D721Med (cell line): ENCODE results near the gene C11orf65.
A peak's percentile ranks its signal among the peaks of the same experiment; 100 is the strongest.

ENCODE experiments used
- DNase-seq: peaks from one replicate; pipeline ENCODE4 v3.0.0; 2011; ENCODE audit warnings: low spot score; ENCODE audit not compliant: insufficient read length
- FAIRE-seq: peaks from 2 replicates; lab custom pipeline; 2011; peaks lifted over from hg19 to GRCh38; lab: Jason Lieb, UNC
- TF ChIP-seq, protein P1 (sequence below): IDR thresholded peaks from 2 replicates; pipeline ENCODE4 v1.5.1; 2012; ENCODE audit warnings: mild to moderate bottlenecking, control low read depth; ENCODE audit not compliant: insufficient read depth; ENCODE audit errors: missing control alignments

C11orf65 gene

DNA sequence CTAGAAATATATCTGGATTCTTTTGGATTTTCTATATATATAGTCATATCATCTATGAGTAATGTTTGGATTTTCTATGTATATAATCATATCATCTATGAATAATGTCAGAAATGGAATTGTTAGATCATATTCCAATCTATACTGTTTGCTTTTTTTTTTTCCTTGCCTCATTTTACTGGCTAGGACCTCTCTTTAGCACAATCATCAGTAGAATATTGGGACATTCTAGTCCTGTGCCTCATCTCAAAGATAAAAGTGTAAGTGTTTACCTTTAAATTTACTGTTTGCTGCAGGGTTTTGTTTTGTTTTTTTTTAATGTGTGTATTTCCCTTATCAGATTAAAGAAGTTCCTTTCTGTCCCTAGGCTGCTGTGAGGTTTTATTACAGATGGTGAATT lies 97.0 kb downstream of the C11orf65 start:
- TF ChIP-seq, protein P1, sequence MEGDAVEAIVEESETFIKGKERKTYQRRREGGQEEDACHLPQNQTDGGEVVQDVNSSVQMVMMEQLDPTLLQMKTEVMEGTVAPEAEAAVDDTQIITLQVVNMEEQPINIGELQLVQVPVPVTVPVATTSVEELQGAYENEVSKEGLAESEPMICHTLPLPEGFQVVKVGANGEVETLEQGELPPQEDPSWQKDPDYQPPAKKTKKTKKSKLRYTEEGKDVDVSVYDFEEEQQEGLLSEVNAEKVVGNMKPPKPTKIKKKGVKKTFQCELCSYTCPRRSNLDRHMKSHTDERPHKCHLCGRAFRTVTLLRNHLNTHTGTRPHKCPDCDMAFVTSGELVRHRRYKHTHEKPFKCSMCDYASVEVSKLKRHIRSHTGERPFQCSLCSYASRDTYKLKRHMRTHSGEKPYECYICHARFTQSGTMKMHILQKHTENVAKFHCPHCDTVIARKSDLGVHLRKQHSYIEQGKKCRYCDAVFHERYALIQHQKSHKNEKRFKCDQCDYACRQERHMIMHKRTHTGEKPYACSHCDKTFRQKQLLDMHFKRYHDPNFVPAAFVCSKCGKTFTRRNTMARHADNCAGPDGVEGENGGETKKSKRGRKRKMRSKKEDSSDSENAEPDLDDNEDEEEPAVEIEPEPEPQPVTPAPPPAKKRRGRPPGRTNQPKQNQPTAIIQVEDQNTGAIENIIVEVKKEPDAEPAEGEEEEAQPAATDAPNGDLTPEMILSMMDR = no peak
- no peak for FAIRE-seq
- no peak for DNase-seq

DNA sequence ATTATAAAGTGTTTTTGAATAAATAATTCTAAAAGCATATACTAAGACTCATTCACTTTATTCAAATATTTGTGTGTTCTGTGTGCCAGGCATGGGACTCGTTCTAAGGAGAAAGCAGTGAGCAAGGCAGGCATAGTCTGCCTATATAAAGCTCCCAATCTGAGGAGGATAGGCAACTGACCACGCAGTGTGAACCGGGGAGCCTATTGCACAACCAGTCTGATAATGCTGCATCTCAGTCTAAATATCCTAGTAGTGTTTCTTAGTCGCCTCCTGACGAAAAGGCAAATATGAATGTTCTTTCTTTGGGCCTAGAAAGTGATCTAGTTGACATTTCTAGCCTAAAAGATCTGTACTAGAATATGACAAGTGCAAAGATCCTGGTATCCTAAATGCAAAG lies 98.3 kb downstream of the C11orf65 start:
- DNase-seq = no peak

DNA sequence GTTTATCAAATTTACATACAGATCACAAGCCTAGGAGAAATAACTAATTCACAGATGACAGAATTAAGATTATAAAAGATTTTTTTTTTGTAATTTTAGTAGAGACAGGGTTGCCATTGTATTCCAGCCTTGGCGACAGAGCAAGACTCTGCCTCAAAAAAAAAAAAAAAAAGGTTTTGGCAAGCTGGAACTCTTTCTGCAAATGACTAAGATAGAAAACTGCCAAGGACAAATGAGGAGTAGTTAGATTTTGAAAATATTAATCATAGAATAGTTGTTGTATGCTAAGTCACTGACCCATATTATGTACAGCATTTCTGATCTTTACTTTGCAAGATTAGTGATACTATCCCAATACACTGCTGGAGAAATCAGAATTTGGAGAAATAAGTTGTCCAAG lies 99.2 kb downstream of the C11orf65 start:
- FAIRE-seq = no peak
- DNase-seq = no peak
- TF ChIP-seq, protein P1 = no peak

More for the DNA sequence above, 98.3 kb downstream of the C11orf65 start:
- no peak for FAIRE-seq
- TF ChIP-seq, protein P1 = no peak

DNA sequence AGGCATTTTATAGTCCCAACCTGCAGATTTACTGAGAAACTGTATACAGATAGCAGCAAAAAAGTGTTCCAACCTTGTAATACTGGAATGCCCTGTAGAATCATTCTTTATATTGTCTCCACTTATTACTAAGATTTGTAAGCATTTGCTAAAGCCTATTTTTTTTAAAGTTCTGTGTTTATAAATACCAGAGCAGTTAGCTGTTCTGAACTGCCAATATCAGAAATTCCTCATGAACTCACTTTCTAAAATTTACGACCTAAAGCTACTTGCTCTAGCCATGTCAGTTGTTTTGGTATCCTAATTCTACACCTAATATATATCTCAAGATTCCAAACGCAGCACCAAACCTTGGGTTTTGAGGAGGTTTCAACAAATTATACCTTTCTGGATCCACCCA lies 103.2 kb downstream of the C11orf65 start:
- TF ChIP-seq, protein P1 = no peak
- FAIRE-seq (no peak), DNase-seq (no peak)

DNA sequence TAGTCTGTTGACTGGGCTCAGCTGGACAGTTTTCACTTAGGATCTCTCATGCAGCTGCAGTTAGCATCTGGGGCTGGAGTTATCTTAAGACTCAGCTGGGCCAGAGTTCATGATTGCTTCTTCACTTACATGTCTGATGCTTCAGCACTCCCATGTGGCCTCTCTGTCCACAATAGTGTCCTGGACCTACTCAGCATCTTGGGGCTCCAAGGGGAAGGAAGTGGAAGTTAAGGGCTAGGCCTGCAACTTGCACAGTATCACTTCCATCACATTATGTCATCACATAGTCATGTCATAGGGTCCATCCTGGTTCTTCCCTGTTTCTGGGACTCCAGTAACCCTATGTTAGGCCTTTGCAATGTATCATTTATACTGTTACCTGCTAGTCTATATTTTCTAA lies 115.9 kb downstream of the C11orf65 start:
- no peak for FAIRE-seq
- DNase-seq = no peak
- TF ChIP-seq, protein P1 = no peak

DNA sequence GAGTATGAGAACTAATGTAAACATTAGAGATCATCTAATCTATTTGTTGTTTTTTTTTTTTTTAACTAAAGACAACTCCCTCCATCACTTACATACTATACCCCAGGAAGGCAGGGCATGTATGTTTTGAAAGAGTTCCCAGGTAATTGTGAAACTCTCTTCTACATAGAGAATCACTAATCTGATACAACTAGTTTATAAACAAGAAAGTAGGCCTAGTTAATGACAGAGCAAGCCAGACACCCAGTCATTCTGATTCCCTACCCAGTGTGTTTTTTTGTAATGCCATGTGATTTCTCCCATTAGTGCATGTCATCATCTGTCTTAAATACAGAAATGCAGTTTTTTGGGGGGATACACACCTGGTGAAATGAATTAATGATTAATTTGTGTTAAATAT lies 120.9 kb downstream of the C11orf65 start:
- TF ChIP-seq, protein P1 = no peak
- FAIRE-seq = no peak
- DNase-seq = no peak

DNA sequence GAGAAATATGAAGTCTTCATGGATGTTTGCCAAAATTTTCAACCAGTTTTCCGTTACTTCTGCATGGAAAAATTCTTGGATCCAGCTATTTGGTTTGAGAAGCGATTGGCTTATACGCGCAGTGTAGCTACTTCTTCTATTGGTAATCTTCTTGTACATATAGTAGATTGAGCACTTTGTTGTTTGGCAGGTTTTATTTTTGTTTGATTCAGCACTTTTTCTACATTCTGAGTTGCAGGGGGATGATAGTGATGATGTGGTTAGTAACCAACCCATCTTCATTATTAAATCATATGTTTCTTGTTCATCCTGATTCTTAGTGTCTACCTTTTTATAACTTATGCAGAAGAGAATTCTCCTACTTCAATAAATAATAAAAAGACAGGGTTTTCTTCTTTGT lies 121.6 kb downstream of the C11orf65 start:
- FAIRE-seq (peak; percentile 66), DNase-seq (no peak)
- TF ChIP-seq, protein P1 = no peak
